IMR-90 (cell line): ENCODE measurements around the gene DPP6. TPM values are rescaled to one million over a fixed set of nuclear protein-coding genes. Genes with fewer than 3 reads are reported as not detected.

ENCODE experiments used
- ATAC-seq: fragments of 200-7000 bp; cut with Tn5 transposase; 2 replicates; pipeline ENCODE4 v1.9.1; 2020; ENCODE audit warnings: low read depth, mild to moderate bottlenecking, moderate library complexity
- BruUV-seq: library from RNA; stranded (reverse); fragments of 400-500 nt; replicated peaks from 2 replicates; lab custom pipeline; 2021; lab: Mats Ljungman, UMichigan
- CTCF ChIA-PET: fragments of 300-600 bp; formaldehyde crosslinking; extraction: SDS; loops from one replicate; lab custom pipeline; 2021; ENCODE audit warnings: antibody characterized with exemption; lab: Yijun Ruan, JAX
- POLR2A ChIA-PET: fragments of 300-600 bp; sonication (Branson Sonifier 250); formaldehyde crosslinking; loops from one replicate; lab custom pipeline; 2022; ENCODE audit warnings: antibody characterized with exemption; ENCODE audit not compliant: unreplicated experiment; lab: Charles Lee
- DNase-seq: peaks from one replicate; pipeline ENCODE4 v3.0.0; 2013
- H2AFZ ChIP-seq: replicated peaks from 2 replicates; pipeline ENCODE3; 2013; ENCODE audit warnings: low read length, mild to moderate bottlenecking; ENCODE audit not compliant: poor library complexity
- H2AK5ac ChIP-seq: 2 replicates; pipeline ENCODE4 v1.6.1; 2013; ENCODE audit warnings: low read depth, low read length, inconsistent platforms
- H2AK9ac ChIP-seq: replicated peaks from 2 replicates; pipeline ENCODE3; 2013; ENCODE audit warnings: mild to moderate bottlenecking, low read depth, low read length, moderate library complexity; ENCODE audit not compliant: poor library complexity
- H2BK120ac ChIP-seq: 2 replicates; pipeline ENCODE4 v1.6.1; 2013; ENCODE audit warnings: low read depth, low read length, inconsistent platforms
- H2BK15ac ChIP-seq: 3 replicates; pipeline ENCODE4 v1.6.1; 2013; ENCODE audit warnings: low read depth, low read length, inconsistent platforms
- H2BK20ac ChIP-seq: 2 replicates; pipeline ENCODE4 v1.6.1; 2013; ENCODE audit warnings: low read depth, mild to moderate bottlenecking, inconsistent platforms, low read length, moderate library complexity
- H2BK5ac ChIP-seq: 2 replicates; pipeline ENCODE4 v1.6.1; 2013; ENCODE audit warnings: mild to moderate bottlenecking, low read depth, low read length, inconsistent platforms; ENCODE audit not compliant: poor library complexity, severe bottlenecking
- H3K14ac ChIP-seq: replicated peaks from 2 replicates; pipeline ENCODE4 v1.6.1; 2013; ENCODE audit warnings: low read depth, low read length, inconsistent platforms
- H3K18ac ChIP-seq: 2 replicates; pipeline ENCODE4 v1.6.1; 2013; ENCODE audit warnings: low read depth, low read length, control low read depth
- H3K23ac ChIP-seq: 2 replicates; pipeline ENCODE4 v1.6.1; 2013; ENCODE audit warnings: low read depth, low read length, inconsistent platforms
- H3K27ac ChIP-seq: 2 replicates; pipeline ENCODE4 v1.5.1; 2013; ENCODE audit warnings: mild to moderate bottlenecking, control low read depth, low read length; ENCODE audit not compliant: insufficient read depth
- H3K27me3 ChIP-seq: 2 replicates; pipeline ENCODE4 v1.6.1; 2013; ENCODE audit warnings: low read length; ENCODE audit not compliant: control insufficient read depth, insufficient read depth
- H3K36me3 ChIP-seq: 2 replicates; pipeline ENCODE4 v1.6.1; 2013; ENCODE audit warnings: low read length, mixed read lengths; ENCODE audit not compliant: control insufficient read depth, insufficient read depth
- H3K4ac ChIP-seq: 2 replicates; pipeline ENCODE4 v1.6.1; 2013; ENCODE audit warnings: low read depth, low read length, inconsistent platforms
- H3K4me1 ChIP-seq: 2 replicates; pipeline ENCODE4 v1.6.1; 2013; ENCODE audit warnings: low read length, mixed read lengths; ENCODE audit not compliant: control insufficient read depth, insufficient read depth
- H3K4me2 ChIP-seq: 2 replicates; pipeline ENCODE4 v1.6.1; 2013; ENCODE audit warnings: low read depth, mild to moderate bottlenecking, control low read depth, low read length, moderate library complexity
- H3K4me3 ChIP-seq: 2 replicates; pipeline ENCODE4 v1.5.1; 2013; ENCODE audit warnings: low read depth, mild to moderate bottlenecking, control low read depth, low read length, moderate library complexity; ENCODE audit not compliant: insufficient read depth
- H3K56ac ChIP-seq: 2 replicates; pipeline ENCODE4 v1.6.1; 2013; ENCODE audit warnings: low read length, inconsistent platforms; ENCODE audit not compliant: insufficient read depth; ENCODE audit errors: extremely low read depth
- H3K79me1 ChIP-seq, 2 experiments: 2 replicates each; pipeline ENCODE4 v1.6.1; 2013; ENCODE audit warnings: low read length in 2 of 2, inconsistent platforms in 1 of 2, low read depth in 1 of 2
- H3K9ac ChIP-seq: 2 replicates; pipeline ENCODE4 v1.6.1; 2013; ENCODE audit warnings: low read depth, low read length, control low read depth
- H3K9me1 ChIP-seq: 2 replicates; pipeline ENCODE4 v1.6.1; 2013; ENCODE audit warnings: low read length, inconsistent platforms; ENCODE audit not compliant: insufficient read depth
- H3K9me3 ChIP-seq: 2 replicates; pipeline ENCODE4 v1.6.1; 2013; ENCODE audit warnings: low read length; ENCODE audit not compliant: control insufficient read depth, insufficient read depth
- H4K20me1 ChIP-seq: 2 replicates; pipeline ENCODE4 v1.6.1; 2013; ENCODE audit warnings: low read length, inconsistent platforms; ENCODE audit not compliant: insufficient read depth
- H4K5ac ChIP-seq: 2 replicates; pipeline ENCODE4 v1.6.1; 2013; ENCODE audit warnings: mild to moderate bottlenecking, low read depth, low read length, control low read depth
- H4K8ac ChIP-seq, 2 experiments: 2 replicates each; pipeline ENCODE4 v1.6.1; 2013; ENCODE audit warnings: low read depth in 2 of 2, low read length in 2 of 2, control low read depth in 1 of 2, inconsistent platforms in 1 of 2
- H4K91ac ChIP-seq: 2 replicates; pipeline ENCODE4 v1.6.1; 2013; ENCODE audit warnings: low read depth, low read length, inconsistent platforms; ENCODE audit not compliant: insufficient read depth
- CHD1 ChIP-seq: IDR thresholded peaks from 2 replicates; pipeline ENCODE4 v1.6.1; 2012; ENCODE audit warnings: low read depth, low read length, improper control_type of control experiment
- FOS ChIP-seq: fragments of 150-350 bp; IDR thresholded peaks from 2 replicates; pipeline ENCODE4 v1.6.1; 2016; ENCODE audit warnings: low read depth, low read length
- RAD21 ChIP-seq: IDR thresholded peaks from 2 replicates; pipeline ENCODE4 v1.6.1; 2012; ENCODE audit warnings: low read length, improper control_type of control experiment
- RCOR1 ChIP-seq: IDR thresholded peaks from 2 replicates; pipeline ENCODE4 v1.6.1; 2012; ENCODE audit warnings: mild to moderate bottlenecking, low read length, improper control_type of control experiment; ENCODE audit not compliant: insufficient replicate concordance
- RFX5 ChIP-seq: IDR thresholded peaks from 2 replicates; pipeline ENCODE4 v1.8.0; 2012; ENCODE audit warnings: low read depth, mild to moderate bottlenecking, low read length, moderate library complexity
- SMC3 ChIP-seq: fragments of 150-350 bp; IDR thresholded peaks from 2 replicates; pipeline ENCODE4 v1.6.1; 2016; ENCODE audit warnings: low read depth, mild to moderate bottlenecking, antibody characterized with exemption, low read length, moderate library complexity
- WGBS, 2 experiments: methylation state at CpG; one replicate each; pipeline versions ENCODE4 v1.1.5 to v1.1.7; 2013; ENCODE audit warnings: missing lambda C conversion rate in 2 of 2; ENCODE audit not compliant: insufficient read length in 1 of 2; ENCODE audit errors: extremely low coverage in 2 of 2; 5-methylcytosine and 5-hydroxymethylcytosine counted together
- dilution Hi-C: fragments of 300-500 bp; cut with HindIII; formaldehyde crosslinking; loops from one replicate; pipeline ENCODE4 v1.14.3; 2018; ENCODE audit warnings: low sequenced_read_pairs; ENCODE audit not compliant: unreplicated experiment
- in situ Hi-C: fragments of 300-500 bp; cut with MboI; formaldehyde crosslinking; loops from 3 replicates; pipeline ENCODE4 v1.14.3; 2019; ENCODE audit warnings: low sequenced_read_pairs, inconsistent platforms, mixed read lengths
- intact Hi-C: fragments of 100-400 bp; cut with micrococcal nuclease; formaldehyde crosslinking; loops from 2 replicates; pipeline ENCODE4 v1.10.0; 2022
- polyA plus RNA-seq, 3 experiments: library from polyadenylated mRNA; depleted of rRNA; stranded (reverse); fragments of >200 nt; gene quantifications; 2 replicates each; pipeline ENCODE4 v1.2.3, GENCODE V29; 2012; ENCODE audit warnings: low replicate concordance in 1 of 3
- total RNA-seq: library from RNA; depleted of rRNA; stranded (reverse); fragments of >200 nt; gene quantifications from 2 replicates; pipeline ENCODE4 v1.2.3, GENCODE V29; 2012

DPP6 gene
- total and polyA plus RNA-seq, 2 of the 4 experiments (the other 2 are of a cell fraction), result not detected

GRCh38 chr7:154441811-154442210 is 389.6 kb downstream of the DPP6 start:
- peaks cover 23% of the 10 kb centered on the region for H3K9me3 ChIP-seq
- BruUV-seq, result no TSS peak
- no peak overlapping the region for H4K8ac ChIP-seq
- no peaks in the 10 kb centered on the region for H3K79me1 ChIP-seq
- H2BK120ac ChIP-seq, result no peak overlapping the region
- TF ChIP-seq RCOR1 (no peak), RFX5 (no peak), CHD1 (no peak), SMC3 (no peak), RAD21 (no peak), FOS (no peak)
- no peak overlapping the region for H2AFZ ChIP-seq
- no peak overlapping the region for H2AK5ac ChIP-seq
- H3K4me1 ChIP-seq, result no peaks in the 10 kb centered on the region
- ChIA-PET POLR2A (no interaction called here), CTCF (no interaction called here)
- ATAC-seq, result no peak
- in situ Hi-C loops, result no loop called here
- no peak for DNase-seq
- no peak overlapping the region for H3K4me2 ChIP-seq
- dilution Hi-C loops, result no loop called here
- H3K56ac ChIP-seq, result no peak overlapping the region
- H2BK5ac ChIP-seq, result no peak overlapping the region
- H4K5ac ChIP-seq, result no peak overlapping the region
- H3K4ac ChIP-seq, result no peak overlapping the region
- no peak overlapping the region for H3K18ac ChIP-seq
- 14% methylated on average over 2 of the region's 6 CpGs; no CpG with 5 or more reads in 1 of the 2 experiments for WGBS, 2 experiments
- no peaks in the 10 kb centered on the region for H3K27me3 ChIP-seq
- H3K9me1 ChIP-seq, result no peaks in the 10 kb centered on the region
- no peak overlapping the region for H3K4me3 ChIP-seq
- H2AK9ac ChIP-seq, result no peak overlapping the region
- H3K14ac ChIP-seq, result no peak overlapping the region
- H4K91ac ChIP-seq, result no peak overlapping the region
- no peak overlapping the region for H2BK15ac ChIP-seq
- no peaks in the 10 kb centered on the region for H4K20me1 ChIP-seq
- H3K23ac ChIP-seq, result no peak overlapping the region
- no peak overlapping the region for H3K27ac ChIP-seq
- no peak overlapping the region for H3K9ac ChIP-seq
- intact Hi-C loops, result no loop called here
- H2BK20ac ChIP-seq, result no peak overlapping the region
- H3K36me3 ChIP-seq, result no peaks in the 10 kb centered on the region
